Measurements from ENCODE around the gene OSBPL9. TPM values are rescaled to one million over a fixed set of nuclear protein-coding genes. Genes with fewer than 3 reads are reported as not detected.

The OSBPL9 gene
- total and polyA plus RNA-seq, 9 of the 15 experiments (the other 6 are each of a cell fraction or from before 2014, with no cell fraction given), result 43.9 to 217 (median 170) TPM

DNA sequence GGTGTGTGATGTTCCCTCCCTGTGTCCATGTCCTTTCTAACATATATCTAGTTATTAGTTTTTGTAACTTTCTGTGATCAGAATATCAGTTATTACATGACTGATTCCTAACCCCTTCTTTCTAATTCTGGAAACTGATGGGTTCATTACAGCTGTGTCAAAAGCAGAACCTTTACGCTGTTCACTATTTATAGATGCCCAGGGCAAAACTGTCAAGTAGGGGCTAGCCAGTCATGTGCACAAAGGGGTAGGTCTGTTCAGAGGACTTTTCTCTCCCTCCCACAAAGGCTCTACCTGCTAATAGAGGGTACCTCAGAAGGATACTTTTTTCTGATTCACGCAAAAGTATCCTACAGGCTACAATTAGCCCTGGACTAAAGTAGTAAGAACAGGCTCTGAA, 182.5 kb downstream of the OSBPL9 start (continued):
- no peak for TF ChIP-seq TCF7 (IDR thresholded peaks at IDR 0.05; ENCODE audit: borderline replicate concordance)
- TF ChIP-seq, protein P1, sequence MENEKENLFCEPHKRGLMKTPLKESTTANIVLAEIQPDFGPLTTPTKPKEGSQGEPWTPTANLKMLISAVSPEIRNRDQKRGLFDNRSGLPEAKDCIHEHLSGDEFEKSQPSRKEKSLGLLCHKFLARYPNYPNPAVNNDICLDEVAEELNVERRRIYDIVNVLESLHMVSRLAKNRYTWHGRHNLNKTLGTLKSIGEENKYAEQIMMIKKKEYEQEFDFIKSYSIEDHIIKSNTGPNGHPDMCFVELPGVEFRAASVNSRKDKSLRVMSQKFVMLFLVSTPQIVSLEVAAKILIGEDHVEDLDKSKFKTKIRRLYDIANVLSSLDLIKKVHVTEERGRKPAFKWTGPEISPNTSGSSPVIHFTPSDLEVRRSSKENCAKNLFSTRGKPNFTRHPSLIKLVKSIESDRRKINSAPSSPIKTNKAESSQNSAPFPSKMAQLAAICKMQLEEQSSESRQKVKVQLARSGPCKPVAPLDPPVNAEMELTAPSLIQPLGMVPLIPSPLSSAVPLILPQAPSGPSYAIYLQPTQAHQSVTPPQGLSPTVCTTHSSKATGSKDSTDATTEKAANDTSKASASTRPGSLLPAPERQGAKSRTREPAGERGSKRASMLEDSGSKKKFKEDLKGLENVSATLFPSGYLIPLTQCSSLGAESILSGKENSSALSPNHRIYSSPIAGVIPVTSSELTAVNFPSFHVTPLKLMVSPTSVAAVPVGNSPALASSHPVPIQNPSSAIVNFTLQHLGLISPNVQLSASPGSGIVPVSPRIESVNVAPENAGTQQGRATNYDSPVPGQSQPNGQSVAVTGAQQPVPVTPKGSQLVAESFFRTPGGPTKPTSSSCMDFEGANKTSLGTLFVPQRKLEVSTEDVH (IDR thresholded peaks at IDR 0.05; ENCODE audit: low read depth, partially characterized antibody), result no peak

DNA sequence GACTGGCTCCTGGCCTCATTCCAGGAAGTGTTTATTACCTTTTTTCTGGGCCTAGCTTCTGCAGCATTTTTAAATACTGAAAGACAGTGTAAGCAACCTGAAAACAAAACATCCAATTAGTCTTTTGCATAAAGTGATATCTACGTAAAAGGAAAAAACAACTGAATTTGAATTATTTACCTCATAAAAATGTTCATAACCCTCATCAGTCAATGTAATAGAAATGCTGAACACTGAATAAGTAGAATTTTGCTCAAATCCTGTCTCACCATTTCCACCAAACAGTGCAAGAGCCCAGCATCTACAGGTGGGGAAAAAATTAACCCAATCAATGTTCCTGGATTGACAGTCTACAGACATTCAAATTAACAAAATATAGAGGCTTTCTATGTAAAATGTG, 197.6 kb downstream of the OSBPL9 start:
- no peaks in the 10 kb centered on the region for H3K27me3 ChIP-seq (ENCODE audit: control insufficient read depth in 2 of 2, insufficient read depth in 2 of 2, low read length in 2 of 2)
- no peak for DNase-seq (ENCODE audit: extremely low read depth in 1 of 4, low spot score in 3 of 4)
- POLR2A ChIA-PET, result interaction anchor here (1.1 kb wide), 1 partner anchor 19 kb away, joined by 3 read pairs; no protein-coding TSS in a partner anchor
- ATAC-seq, result no peak
- H3K36me3 ChIP-seq (ENCODE audit: control insufficient read depth, insufficient read depth, low read length), result peaks cover 92% of the 10 kb centered on the region
- no peak overlapping the region for H3K27ac ChIP-seq (ENCODE audit: extremely low read depth, low read depth, low read length)
- no peaks in the 10 kb centered on the region for H3K9me3 ChIP-seq (replicated peaks; ENCODE audit: control insufficient read depth, insufficient read depth, low read depth, low read length)
- no TSS peak for BruUV-seq (replicated peaks)
- CTCF ChIA-PET (ENCODE audit: low intra/inter-chr PET ratio), result interaction anchor here (0.6 kb wide), 1 partner anchor 30 kb away, joined by 3 read pairs; no protein-coding TSS in a partner anchor
- no peak overlapping the region for H3K9ac ChIP-seq (ENCODE audit: insufficient read depth in 1 of 2, low read depth in 2 of 2, low read length in 2 of 2)
- H3K4me3 ChIP-seq, result no peak overlapping the region
- FAIRE-seq, result no peak
- H4K20me1 ChIP-seq (replicated peaks; ENCODE audit: control insufficient read depth, insufficient read depth, low read length), result 0 out of 2 replicates have a peak, but pooled peaks cover 4% of the 10 kb centered on the region
- no peak for TF ChIP-seq RNF2 (IDR thresholded peaks at IDR 0.05)
- 0 out of 2 replicates have a peak, but pooled peaks have one; percentile 36 for TF ChIP-seq NFIC (IDR thresholded peaks at IDR 0.05)
- in situ Hi-C loops (cut with MboI), result no loop called here
- 90% methylated on average over 1 of the region's 1 CpG for WGBS (ENCODE audit: insufficient coverage, low coverage, missing lambda C conversion rate)
- H3K4me1 ChIP-seq (replicated peaks in 1 of 2; ENCODE audit: control insufficient read depth in 2 of 2, insufficient read depth in 2 of 2, low read length in 2 of 2), result no peaks in the 10 kb centered on the region
- no peaks in the 10 kb centered on the region for H3K79me2 ChIP-seq (ENCODE audit: control insufficient read depth, insufficient read depth, low read length)
- H3K9me1 ChIP-seq (ENCODE audit: control insufficient read depth, insufficient read depth, low read length), result no peaks in the 10 kb centered on the region
- intact Hi-C loops (cut with micrococcal nuclease), result loop anchor here (5.0 kb wide), 1 partner anchor 63 kb away; the partner anchor contains the start of gene NRDC
- no peak overlapping the region for H3K4me2 ChIP-seq (ENCODE audit: insufficient read depth, low read length)
- H2AFZ ChIP-seq (ENCODE audit: low read depth, low read length), result no peak overlapping the region
